Measurements from ENCODE around the gene ABHD6. TPM values are rescaled to one million over a fixed set of nuclear protein-coding genes. Genes with fewer than 3 reads are reported as not detected.

The ABHD6 gene
- total RNA-seq, 2 experiments from 2014 or later = 0.71 to 1.9 TPM

- intact Hi-C loops (cut with DNase I, micrococcal nuclease) = no loop called here
- Histone ChIP-seq H3K4me3 (ENCODE audit: low read length) (no peak within 1 kb of the TSS), H3K27me3 (ENCODE audit: control insufficient read depth in 1 of 2, insufficient read depth in 2 of 2, low read length in 2 of 2) (no peaks in the 10 kb centered on the region), H3K27ac (ENCODE audit: low read depth in 1 of 2, low read length in 2 of 2) (no peak within 1 kb of the TSS), H3K36me3 (ENCODE audit: insufficient read depth, low read length) (no peaks in the 10 kb centered on the region), H3K9me3 (ENCODE audit: control insufficient read depth in 1 of 2, insufficient read depth in 1 of 2, low read length in 2 of 2) (no peaks in the 10 kb centered on the region), H3K4me1 (ENCODE audit: insufficient read depth, low read length) (no peaks in the 10 kb centered on the region)
- Mint-ChIP-seq H3K4me3 (no peak within 1 kb of the TSS), H3K4me1 (ENCODE audit: low read depth) (no peaks in the 10 kb centered on the region), H3K27me3 (peaks cover 16% of the 10 kb centered on the region), H3K36me3 (ENCODE audit: low read depth) (no peaks in the 10 kb centered on the region), H3K27ac (no peak within 1 kb of the TSS), H3K9me3 (no peaks in the 10 kb centered on the region)
- no peak for TF ChIP-seq CTCF (IDR thresholded peaks at IDR 0.05)
- ATAC-seq (ENCODE audit: poor library complexity) = no peak
- POLR2A ChIA-PET = no interaction called here
- DNase-seq = no peak
- CTCF ChIA-PET = no interaction called here
These were observed 26.7 kb upstream of the ABHD6 start, which contains the start of gene DNASE1L3 for GRCh38 chr3:58210761-58211460. DNASE1L3 (minus strand) TSS chr3:58210972; CDS start chr3:58210906, 66 bp downstream.

- Mint-ChIP-seq H3K4me1 (ENCODE audit: low read depth) (peaks cover 6% of the 10 kb centered on the region), H3K27me3 (peaks cover 4% of the 10 kb centered on the region), H3K4me3 (no peak overlapping the region), H3K36me3 (ENCODE audit: low read depth) (no peaks in the 10 kb centered on the region), H3K27ac (no peak overlapping the region), H3K9me3 (no peaks in the 10 kb centered on the region)
- H3K27ac ChIP-seq (ENCODE audit: low read depth in 1 of 2, low read length in 2 of 2) = no peak overlapping the region
- no peaks in the 10 kb centered on the region for H3K9me3 ChIP-seq (ENCODE audit: control insufficient read depth in 1 of 2, insufficient read depth in 1 of 2, low read length in 2 of 2)
- POLR2A ChIA-PET = no interaction called here
- H3K4me3 ChIP-seq (ENCODE audit: low read length) = no peak overlapping the region
- H3K36me3 ChIP-seq (ENCODE audit: insufficient read depth, low read length) = no peaks in the 10 kb centered on the region
- CTCF ChIA-PET = interaction anchor here (0.7 kb wide), 1 partner anchor 18 kb away, joined by 4 read pairs; no protein-coding TSS in a partner anchor
- DNase-seq = peak in 3 of 14 experiments; percentile 17 to 50 (median 42)
- peak; percentile 27 for ATAC-seq (ENCODE audit: poor library complexity)
- H3K27me3 ChIP-seq (ENCODE audit: control insufficient read depth in 1 of 2, insufficient read depth in 2 of 2, low read length in 2 of 2) = no peaks in the 10 kb centered on the region
- intact Hi-C loops (cut with DNase I, micrococcal nuclease) = no loop called here
- TF ChIP-seq CTCF (IDR thresholded peaks at IDR 0.05) = no peak
- H3K4me1 ChIP-seq (ENCODE audit: insufficient read depth, low read length) = peaks cover 6% of the 10 kb centered on the region
These were observed 22.9 kb upstream of the ABHD6 start for GRCh38 chr3:58214484-58215316.

- peaks cover 6% of the 10 kb centered on the region for H3K4me1 Mint-ChIP-seq (ENCODE audit: low read depth)
- H3K4me3 ChIP-seq (ENCODE audit: low read length) = no peak overlapping the region
- no peaks in the 10 kb centered on the region for H3K9me3 ChIP-seq (ENCODE audit: control insufficient read depth in 1 of 2, insufficient read depth in 1 of 2, low read length in 2 of 2)
- intact Hi-C loops (cut with DNase I, micrococcal nuclease) = loop anchor here in 1 of 2 experiments (2.0 kb wide), 2 partner anchors 27 to 39 kb away; no protein-coding TSS in a partner anchor
- no peaks in the 10 kb centered on the region for H3K36me3 Mint-ChIP-seq (ENCODE audit: low read depth)
- no peaks in the 10 kb centered on the region for H3K9me3 Mint-ChIP-seq
- no peak overlapping the region for H3K27ac Mint-ChIP-seq
- DNase-seq (no peak), ATAC-seq (ENCODE audit: poor library complexity) (no peak)
- no peaks in the 10 kb centered on the region for H3K36me3 ChIP-seq (ENCODE audit: insufficient read depth, low read length)
- peaks cover 6% of the 10 kb centered on the region for H3K4me1 ChIP-seq (ENCODE audit: insufficient read depth, low read length)
- no peak overlapping the region for H3K4me3 Mint-ChIP-seq
- no peak for TF ChIP-seq CTCF (IDR thresholded peaks at IDR 0.05)
- H3K27ac ChIP-seq (ENCODE audit: low read depth in 1 of 2, low read length in 2 of 2) = no peak overlapping the region
- H3K27me3 Mint-ChIP-seq = no peaks in the 10 kb centered on the region
- no peaks in the 10 kb centered on the region for H3K27me3 ChIP-seq (ENCODE audit: control insufficient read depth in 1 of 2, insufficient read depth in 2 of 2, low read length in 2 of 2)
- CTCF ChIA-PET = interaction anchor here (0.7 kb wide), 1 partner anchor 19 kb away, joined by 4 read pairs; no protein-coding TSS in a partner anchor
- POLR2A ChIA-PET = no interaction called here
These were observed 22.1 kb upstream of the ABHD6 start for GRCh38 chr3:58215317-58216025.
